GM21367 (cell line): ENCODE data around the gene NFIC.
"Not testable (repeated sequence)": the region's sequence is repeated elsewhere in the genome, so short reads cannot be mapped to it uniquely, and the experiment has no call there.

Source experiments
- ATAC-seq: cut with Tn5 transposase; IDR thresholded peaks from one replicate; pipeline ENCODE4 v1.9.1; 2021; ENCODE audit not compliant: unreplicated experiment

The NFIC gene

GRCh38 chr19:3336680-3337523 is 29.5 kb upstream of the NFIC start:
- ATAC-seq, result no peak

DNA sequence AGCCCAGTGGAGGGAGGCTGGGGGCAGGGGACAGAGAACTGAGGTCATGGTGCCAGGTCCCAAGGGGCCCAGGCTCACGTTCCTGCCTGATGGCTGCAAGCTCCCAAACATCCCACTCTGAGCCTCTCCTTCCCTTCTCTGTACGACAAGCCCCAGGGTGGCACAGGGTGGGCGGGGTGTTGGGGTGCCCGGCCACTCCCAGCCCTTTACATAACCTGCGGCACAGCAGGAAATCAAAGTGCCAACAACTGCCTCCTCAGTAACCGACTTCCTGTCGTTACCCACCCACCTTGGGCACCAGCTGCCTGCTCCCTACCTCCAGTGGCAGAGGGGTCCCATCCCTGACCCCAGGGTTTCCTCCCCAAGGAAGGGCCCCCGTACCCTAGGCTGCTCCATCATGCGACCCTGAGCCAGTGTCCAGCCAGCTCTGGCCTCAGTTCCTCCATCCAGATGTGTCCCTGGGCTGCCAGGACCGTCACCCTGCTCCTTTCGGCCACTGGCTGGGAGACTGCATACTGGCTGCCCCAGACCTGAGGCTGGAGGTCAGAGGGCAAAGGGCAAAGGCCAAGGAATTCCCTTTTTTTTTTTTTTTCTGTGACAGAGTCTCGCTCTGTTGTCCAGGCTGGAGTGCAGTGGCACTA is 27.7 kb upstream of the NFIC start:
- no peak for ATAC-seq

DNA sequence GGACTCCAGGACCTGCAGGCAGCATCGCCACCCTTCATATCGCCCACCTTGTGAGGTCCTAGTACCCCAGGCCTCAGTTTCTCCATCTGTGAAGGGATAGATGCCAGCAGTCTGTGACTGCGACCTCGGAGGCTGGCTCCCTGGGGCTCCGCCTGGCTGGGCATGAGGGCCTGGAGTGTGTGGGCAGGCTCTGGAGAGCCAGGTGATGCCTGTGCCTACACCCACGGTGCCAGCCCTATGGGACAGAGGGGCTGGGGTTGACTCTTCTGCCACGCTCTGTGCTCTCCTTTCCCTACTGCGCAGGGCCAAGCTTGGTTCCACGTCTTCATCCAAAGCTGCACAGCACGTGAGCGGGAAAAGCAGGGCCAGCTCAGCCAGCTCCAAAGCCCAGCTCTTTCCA is 26.0 kb upstream of the NFIC start:
- ATAC-seq, result no peak

DNA sequence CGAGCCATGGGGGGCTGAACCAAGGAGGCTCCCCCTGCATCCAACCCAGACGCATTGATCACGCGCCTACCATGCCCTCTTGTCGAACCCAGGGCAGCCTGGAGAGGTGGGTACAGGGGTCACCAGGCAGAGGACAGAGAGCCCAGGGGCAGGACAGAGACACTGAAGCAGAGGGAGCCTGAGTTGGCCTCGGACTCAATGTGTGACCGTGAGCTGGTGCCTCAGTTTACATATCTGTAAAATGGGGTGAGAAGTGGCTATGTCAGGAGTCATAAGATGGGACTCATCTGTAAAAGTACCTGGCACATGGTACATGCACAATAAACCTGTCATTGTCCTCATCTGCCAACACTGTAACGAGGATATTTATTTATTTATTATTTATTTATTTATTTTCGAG is 24.1 kb upstream of the NFIC start:
- ATAC-seq, result no peak

DNA sequence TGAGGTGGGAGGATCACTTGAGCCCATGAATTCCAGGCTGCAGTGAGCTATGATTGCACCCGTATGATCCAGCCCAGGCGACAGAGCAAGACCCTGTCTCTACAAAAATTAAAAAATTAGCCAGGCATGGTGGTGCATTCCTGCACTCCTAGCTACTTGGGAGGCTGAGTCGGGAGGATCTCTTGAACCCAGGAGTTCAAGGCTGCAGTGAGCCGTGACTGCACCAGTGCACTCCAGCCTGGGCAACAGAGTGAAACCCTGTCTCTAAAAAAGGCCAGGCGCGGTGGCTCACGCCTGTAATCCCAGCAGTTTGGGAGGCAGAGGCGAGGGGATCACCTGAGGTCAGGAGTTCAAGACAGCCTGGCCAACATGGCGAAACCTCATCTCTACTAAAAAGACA is 23.4 kb upstream of the NFIC start:
- ATAC-seq, result not testable (repeated sequence)

DNA sequence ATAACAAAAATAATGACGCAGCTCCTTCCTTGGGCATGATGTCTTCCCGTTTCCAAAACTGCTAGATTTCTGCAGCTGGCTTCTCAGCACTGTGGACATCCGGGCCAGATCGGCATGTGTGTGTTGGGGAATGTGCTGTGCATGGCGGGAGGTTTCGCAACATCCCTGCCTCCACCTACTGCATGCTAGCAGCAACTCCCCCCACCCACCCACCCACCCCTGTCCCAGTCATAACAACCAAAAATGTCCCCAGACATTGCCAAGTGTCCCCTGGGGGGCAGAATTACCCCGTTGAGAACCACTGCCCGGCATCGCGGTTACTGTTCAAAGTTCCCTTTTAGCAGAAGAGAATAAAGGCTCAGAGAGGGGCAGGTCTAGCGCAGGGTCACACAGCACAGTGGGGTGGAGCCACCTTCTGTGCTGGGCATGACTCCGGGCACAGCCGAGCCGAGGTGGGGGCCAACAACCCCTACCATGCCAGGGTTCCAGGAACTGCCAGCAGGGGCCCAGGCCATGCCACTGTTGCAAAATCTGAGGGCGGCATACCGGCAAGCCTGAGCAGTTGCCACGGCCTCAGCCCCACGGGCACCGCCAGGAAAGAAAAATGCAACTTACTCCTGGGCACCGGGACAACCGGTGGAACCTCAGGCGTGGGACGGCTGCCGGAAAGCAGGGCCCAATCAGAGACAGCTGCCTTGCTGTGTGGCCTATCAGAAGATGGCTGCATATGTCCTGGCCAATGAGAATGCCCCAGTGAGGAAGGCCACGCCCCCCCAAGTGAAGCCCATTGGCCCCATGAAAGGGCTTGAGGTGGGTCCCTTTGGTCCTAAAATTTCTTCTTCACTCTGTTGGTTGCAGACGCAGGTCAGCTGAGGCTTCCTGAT is 22.5 kb upstream of the NFIC start:
- ATAC-seq, result no peak

DNA sequence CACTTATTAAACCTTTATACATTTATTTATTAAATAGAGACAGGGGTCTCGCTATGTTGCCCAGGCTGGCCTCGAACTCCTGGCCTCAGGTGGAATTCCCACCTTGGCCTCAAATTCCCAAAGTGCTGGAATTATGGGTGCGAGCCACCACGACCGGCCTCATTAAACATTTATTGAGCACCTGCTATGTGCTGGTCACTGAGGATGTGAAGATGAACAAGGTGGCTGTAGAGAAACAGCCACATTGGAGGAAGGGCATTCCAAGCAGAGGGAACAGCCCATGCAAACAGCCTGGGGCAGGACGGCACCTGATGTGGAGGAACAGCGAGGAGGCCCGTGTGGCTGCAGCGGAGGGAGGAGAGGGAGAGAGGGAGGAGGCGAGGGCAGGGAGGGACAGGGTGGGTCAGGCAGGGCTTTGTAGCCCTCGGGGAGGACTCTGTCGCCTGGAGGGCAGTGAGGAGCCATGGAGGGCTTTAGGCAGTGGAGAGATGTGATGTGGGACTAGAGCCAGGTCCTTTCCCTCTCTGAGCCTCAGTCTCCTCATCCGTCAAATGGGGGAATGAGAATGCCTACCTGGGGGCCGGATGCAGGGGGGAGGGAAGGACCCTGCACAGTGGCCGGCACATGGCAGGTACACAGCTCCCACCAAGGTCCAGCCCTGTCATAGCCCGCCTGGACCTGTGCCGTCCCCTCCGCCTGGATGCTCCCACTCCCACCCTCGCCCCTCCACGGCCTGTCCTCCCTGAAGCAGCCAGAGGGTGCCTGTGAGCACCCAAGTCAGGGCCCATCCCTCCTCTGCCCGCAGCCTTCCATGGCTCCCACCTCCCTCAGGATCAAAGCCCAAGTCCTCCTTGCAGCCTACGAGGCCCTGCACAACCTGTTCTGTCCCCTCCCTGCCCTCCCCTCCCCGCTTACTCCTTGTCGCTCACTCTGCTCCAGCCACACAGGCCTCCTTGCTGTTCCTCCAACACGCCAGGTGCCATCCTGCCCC is 21.5 kb upstream of the NFIC start:
- no peak for ATAC-seq

- no peak for ATAC-seq
Observed at GRCh38 chr19:3345850-3346460, 20.4 kb upstream of the NFIC start.

DNA sequence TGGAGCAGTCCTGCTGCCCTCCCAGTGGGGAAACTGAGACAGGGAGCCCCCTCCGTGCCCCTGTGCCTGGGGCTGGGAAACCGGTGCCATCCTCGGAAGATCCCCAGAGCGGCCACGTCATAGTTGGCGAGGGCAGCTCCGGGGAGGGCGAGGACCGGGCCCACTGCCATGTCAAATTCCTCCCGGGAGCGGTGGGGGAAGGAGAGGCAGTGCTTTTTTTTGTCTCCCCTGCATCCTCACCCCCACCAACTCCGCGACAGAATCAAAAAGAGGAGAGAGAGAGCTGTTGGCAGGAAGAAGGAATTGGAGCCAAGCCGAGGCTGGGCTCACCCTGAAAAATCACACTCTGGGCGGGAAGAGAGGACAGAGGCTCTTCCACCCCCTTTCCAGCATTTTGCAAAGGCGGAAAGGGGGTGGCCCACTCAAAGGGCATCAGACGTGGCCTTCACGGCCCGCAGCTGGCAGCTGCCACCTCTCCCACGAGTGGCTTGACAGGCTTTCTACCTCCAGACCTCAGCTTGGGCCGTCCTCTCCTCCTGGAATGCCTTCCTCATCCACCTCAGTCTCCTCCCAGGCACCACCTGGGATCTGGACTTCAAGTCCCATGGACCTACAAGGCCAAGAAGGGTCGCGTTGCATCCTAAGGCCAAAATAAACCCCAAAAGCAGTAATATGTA is 19.6 kb upstream of the NFIC start:
- no peak for ATAC-seq

DNA sequence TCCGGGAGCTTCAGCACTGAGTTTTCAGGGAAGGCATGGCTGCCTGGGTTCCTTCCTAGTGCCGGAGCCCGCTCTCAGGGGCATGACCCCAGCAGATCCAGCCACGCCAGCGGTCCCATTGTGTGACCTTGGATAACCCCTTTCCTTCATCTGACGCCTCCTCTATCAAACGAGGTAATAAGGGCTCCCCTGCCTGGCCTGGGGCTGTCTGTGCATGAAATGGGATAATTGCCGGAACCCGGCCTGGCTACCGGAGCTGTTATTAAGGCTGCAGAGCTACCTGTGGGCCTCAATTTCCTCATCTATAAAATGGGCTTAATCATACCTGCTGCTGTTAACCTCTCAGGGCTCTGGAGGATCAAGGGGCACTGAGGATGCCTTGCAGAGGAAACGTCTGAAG is 18.3 kb upstream of the NFIC start:
- ATAC-seq, result no peak

GRCh38 chr19:3348469-3348868 is 17.9 kb upstream of the NFIC start:
- not testable (repeated sequence) for ATAC-seq

DNA sequence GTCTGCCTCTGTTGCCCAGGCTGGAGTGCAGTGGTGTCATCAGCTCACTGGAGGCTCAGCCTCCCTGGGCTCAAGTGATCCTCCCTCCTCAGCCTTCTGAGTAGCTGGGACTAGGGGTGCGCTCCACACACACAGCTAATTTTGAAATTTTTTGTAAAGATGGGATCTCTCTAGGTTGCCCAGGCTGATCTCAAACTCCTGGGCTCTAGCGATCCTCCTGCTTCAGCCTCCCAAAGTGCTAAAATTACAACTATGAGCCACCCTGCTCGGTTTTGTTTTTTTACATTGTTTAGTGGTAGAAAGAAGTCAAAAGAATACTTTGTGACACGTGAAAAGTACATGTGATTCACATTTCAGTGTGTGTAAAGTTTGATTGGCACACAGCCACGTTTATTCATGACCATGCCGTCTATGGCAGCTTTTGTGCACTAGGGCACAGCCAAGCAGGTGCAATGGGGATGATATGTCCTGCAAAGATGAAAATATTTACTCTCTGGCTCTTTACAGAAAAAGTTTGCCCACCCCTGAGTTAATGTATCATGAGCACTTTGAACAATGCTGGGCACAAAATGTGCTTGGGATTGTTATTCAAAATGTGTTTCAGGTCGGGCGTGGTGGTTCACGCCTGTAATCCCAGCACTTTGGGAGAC is 16.2 kb upstream of the NFIC start:
- ATAC-seq, result no peak

- no peak for ATAC-seq
Observed at GRCh38 chr19:3351702-3352447, 14.5 kb upstream of the NFIC start.

GRCh38 chr19:3353493-3353892 is 12.9 kb upstream of the NFIC start:
- ATAC-seq, result no peak

- no peak for ATAC-seq
Observed at GRCh38 chr19:3356805-3357204, 9.6 kb upstream of the NFIC start.

GRCh38 chr19:3357271-3357991 is 9.0 kb upstream of the NFIC start:
- ATAC-seq, result no peak

DNA sequence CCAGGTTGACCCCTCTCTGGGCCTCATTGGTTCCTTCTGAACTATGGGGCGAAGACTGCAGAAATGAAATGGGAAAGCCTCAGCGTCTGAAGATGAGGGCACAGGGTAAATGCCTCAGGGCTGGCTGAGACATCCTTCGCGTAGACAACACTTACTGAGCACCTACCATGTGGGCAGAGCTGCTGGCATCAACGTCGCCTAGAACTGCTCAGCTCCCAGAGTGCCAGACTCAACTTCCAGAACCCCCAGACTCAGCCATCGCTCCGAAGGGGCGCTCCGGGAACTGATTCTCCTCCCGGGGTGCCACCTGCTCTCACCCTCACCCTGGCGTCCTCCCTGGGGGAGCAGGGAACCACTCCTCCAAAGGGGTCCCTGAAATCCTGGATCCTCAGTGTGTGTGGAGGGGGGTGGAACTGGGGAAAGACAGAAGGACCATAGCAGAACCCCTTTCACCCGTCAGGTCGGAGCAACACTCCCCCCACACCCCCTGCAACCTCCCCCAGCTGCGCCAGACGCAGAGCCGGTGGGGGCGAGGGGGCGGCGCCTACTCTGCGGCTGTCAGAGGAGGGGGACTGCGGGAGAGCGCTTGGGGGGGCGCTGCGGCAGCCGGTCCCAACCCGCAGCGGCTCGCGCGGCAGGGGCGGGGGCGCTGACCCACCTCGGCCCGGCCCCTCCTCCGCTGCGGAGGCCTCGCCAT is 8.2 kb upstream of the NFIC start:
- no peak for ATAC-seq
